Measurements from ENCODE around the gene CLMN. TPM values are rescaled to one million over a fixed set of nuclear protein-coding genes. Genes with fewer than 3 reads are reported as not detected.

Gene CLMN
- total RNA-seq, 5 donors from 2014 or later (not counting 1 experiment from before 2014, with no cell fraction given) = 0.68 to 2.2 (median 0.99) TPM

- H3K4me1 ChIP-seq (ENCODE audit: control insufficient read depth in 1 of 2, extremely low read depth in 1 of 2, insufficient read depth in 2 of 2, low read length in 2 of 2) = no peaks in the 10 kb centered on the region
- peaks cover 8 to 11% (median 11%) of the 10 kb centered on the region in 3 donors for H3K9me3 Mint-ChIP-seq
- H3K4me3 ChIP-seq (ENCODE audit: control insufficient read depth in 1 of 2, extremely low read depth in 1 of 2, low read length in 1 of 2) = no peak overlapping the region
- H3K4me3 Mint-ChIP-seq = no peak overlapping the region
- H3K9me3 ChIP-seq = no peaks in the 10 kb centered on the region
- POLR2A ChIA-PET = no interaction called here
- WGBS (ENCODE audit: insufficient coverage) = 90% methylated on average over 6 of the region's 8 CpGs
- H3K36me3 Mint-ChIP-seq = no peaks in the 10 kb centered on the region
- H3K36me3 ChIP-seq (ENCODE audit: control insufficient read depth in 2 of 2, extremely low read depth in 1 of 2, insufficient read depth in 1 of 2, low read length in 1 of 2) = no peaks in the 10 kb centered on the region
- no peak overlapping the region for H3K27ac Mint-ChIP-seq
- H3K27me3 ChIP-seq (replicated peaks in 1 of 2; ENCODE audit: control insufficient read depth in 2 of 2, extremely low read depth in 1 of 2, insufficient read depth in 2 of 2, low read length in 1 of 2) = peaks cover 0 to 30% of the 10 kb centered on the region in 2 experiments
- CTCF ChIA-PET = no interaction called here
- DNase-seq (no peak), ATAC-seq (replicated peaks in 1 of 4) (no peak)
- no peaks in the 10 kb centered on the region for H3K4me1 Mint-ChIP-seq
- no peak overlapping the region for H3K27ac ChIP-seq (ENCODE audit: low read length)
- H3K27me3 Mint-ChIP-seq = peaks cover 27 to 28% of the 10 kb centered on the region in 2 donors
Observed at GRCh38 chr14:95297832-95298231, 21.9 kb downstream of the CLMN start.

- no peaks in the 10 kb centered on the region for H3K4me1 ChIP-seq (ENCODE audit: control insufficient read depth in 1 of 2, extremely low read depth in 1 of 2, insufficient read depth in 2 of 2, low read length in 2 of 2)
- no peak overlapping the region for H3K27ac ChIP-seq (ENCODE audit: low read length)
- CTCF ChIA-PET = no interaction called here
- no peak for ATAC-seq (replicated peaks in 1 of 4)
- H3K9me3 Mint-ChIP-seq = peaks cover 8 to 11% (median 11%) of the 10 kb centered on the region in 3 donors
- no peaks in the 10 kb centered on the region for H3K36me3 Mint-ChIP-seq
- H3K27ac Mint-ChIP-seq = no peak overlapping the region
- peaks cover 29 to 31% of the 10 kb centered on the region in 2 donors for H3K27me3 Mint-ChIP-seq
- no peak for DNase-seq
- H3K4me3 ChIP-seq (ENCODE audit: control insufficient read depth in 1 of 2, extremely low read depth in 1 of 2, low read length in 1 of 2) = no peak overlapping the region
- H3K4me3 Mint-ChIP-seq = no peak overlapping the region
- no peaks in the 10 kb centered on the region for H3K36me3 ChIP-seq (ENCODE audit: control insufficient read depth in 2 of 2, extremely low read depth in 1 of 2, insufficient read depth in 1 of 2, low read length in 1 of 2)
- WGBS (ENCODE audit: insufficient coverage) = 100% methylated on average over 1 of the region's 5 CpGs
- peaks cover 0 to 34% of the 10 kb centered on the region in 2 experiments for H3K27me3 ChIP-seq (replicated peaks in 1 of 2; ENCODE audit: control insufficient read depth in 2 of 2, extremely low read depth in 1 of 2, insufficient read depth in 2 of 2, low read length in 1 of 2)
- POLR2A ChIA-PET = no interaction called here
- no peaks in the 10 kb centered on the region for H3K4me1 Mint-ChIP-seq
- no peaks in the 10 kb centered on the region for H3K9me3 ChIP-seq
Observed at GRCh38 chr14:95296966-95297365, 22.7 kb downstream of the CLMN start.

GRCh38 chr14:95295600-95296376 lies 23.9 kb downstream of the CLMN start:
- Mint-ChIP-seq H3K4me3 (no peak overlapping the region), H3K4me1 (peaks cover 0 to 1% (median 0%) of the 10 kb centered on the region in 3 donors), H3K9me3 (peaks cover 8 to 11% (median 11%) of the 10 kb centered on the region in 3 donors), H3K27ac (no peak overlapping the region), H3K36me3 (no peaks in the 10 kb centered on the region), H3K27me3 (peaks cover 29 to 32% of the 10 kb centered on the region in 2 donors)
- Histone ChIP-seq H3K4me3 (ENCODE audit: control insufficient read depth in 1 of 2, extremely low read depth in 1 of 2, low read length in 1 of 2) (no peak overlapping the region), H3K36me3 (ENCODE audit: control insufficient read depth in 2 of 2, extremely low read depth in 1 of 2, insufficient read depth in 1 of 2, low read length in 1 of 2) (no peaks in the 10 kb centered on the region), H3K27ac (ENCODE audit: low read length) (no peak overlapping the region), H3K9me3 (no peaks in the 10 kb centered on the region), H3K27me3 (replicated peaks in 1 of 2; ENCODE audit: control insufficient read depth in 2 of 2, extremely low read depth in 1 of 2, insufficient read depth in 2 of 2, low read length in 1 of 2) (peaks cover 0 to 41% of the 10 kb centered on the region in 2 experiments), H3K4me1 (ENCODE audit: control insufficient read depth in 1 of 2, extremely low read depth in 1 of 2, insufficient read depth in 2 of 2, low read length in 2 of 2) (no peaks in the 10 kb centered on the region)
- DNase-seq (no peak), ATAC-seq (replicated peaks in 1 of 4) (no peak)
- 83% methylated on average over 4 of the region's 6 CpGs for WGBS (ENCODE audit: insufficient coverage)
- CTCF ChIA-PET = no interaction called here
- POLR2A ChIA-PET = no interaction called here

- Histone ChIP-seq H3K9me3 (no peaks in the 10 kb centered on the region), H3K36me3 (ENCODE audit: control insufficient read depth in 2 of 2, extremely low read depth in 1 of 2, insufficient read depth in 1 of 2, low read length in 1 of 2) (no peaks in the 10 kb centered on the region), H3K27me3 (replicated peaks in 1 of 2; ENCODE audit: control insufficient read depth in 2 of 2, extremely low read depth in 1 of 2, insufficient read depth in 2 of 2, low read length in 1 of 2) (peaks cover 0 to 48% of the 10 kb centered on the region in 2 experiments), H3K4me3 (ENCODE audit: control insufficient read depth in 1 of 2, extremely low read depth in 1 of 2, low read length in 1 of 2) (no peak overlapping the region), H3K4me1 (ENCODE audit: control insufficient read depth in 1 of 2, extremely low read depth in 1 of 2, insufficient read depth in 2 of 2, low read length in 2 of 2) (no peaks in the 10 kb centered on the region), H3K27ac (ENCODE audit: low read length) (no peak overlapping the region)
- no peaks in the 10 kb centered on the region for H3K36me3 Mint-ChIP-seq
- ChIA-PET POLR2A (no interaction called here), CTCF (no interaction called here)
- DNase-seq (no peak), ATAC-seq (replicated peaks in 1 of 4) (no peak)
- H3K27me3 Mint-ChIP-seq = peaks cover 32 to 33% of the 10 kb centered on the region in 2 donors
- peaks cover 0 to 3% (median 0%) of the 10 kb centered on the region in 3 donors for H3K4me1 Mint-ChIP-seq
- WGBS (ENCODE audit: insufficient coverage) = 89% methylated on average over 9 of the region's 9 CpGs
- peaks cover 8 to 11% (median 11%) of the 10 kb centered on the region in 3 donors for H3K9me3 Mint-ChIP-seq
- no peak overlapping the region for H3K27ac Mint-ChIP-seq
- no peak overlapping the region for H3K4me3 Mint-ChIP-seq
Observed at GRCh38 chr14:95294834-95295599, 24.7 kb downstream of the CLMN start.

- Mint-ChIP-seq H3K9me3 (peaks cover 8 to 11% (median 11%) of the 10 kb centered on the region in 3 donors), H3K4me3 (no peak overlapping the region), H3K36me3 (no peaks in the 10 kb centered on the region), H3K27me3 (peaks cover 29% of the 10 kb centered on the region in 2 donors), H3K4me1 (peaks cover 0 to 3% (median 0%) of the 10 kb centered on the region in 3 donors), H3K27ac (no peak overlapping the region)
- Histone ChIP-seq H3K27ac (ENCODE audit: low read length) (no peak overlapping the region), H3K4me1 (ENCODE audit: control insufficient read depth in 1 of 2, extremely low read depth in 1 of 2, insufficient read depth in 2 of 2, low read length in 2 of 2) (no peaks in the 10 kb centered on the region), H3K27me3 (replicated peaks in 1 of 2; ENCODE audit: control insufficient read depth in 2 of 2, extremely low read depth in 1 of 2, insufficient read depth in 2 of 2, low read length in 1 of 2) (peaks cover 0 to 51% of the 10 kb centered on the region in 2 experiments), H3K36me3 (ENCODE audit: control insufficient read depth in 2 of 2, extremely low read depth in 1 of 2, insufficient read depth in 1 of 2, low read length in 1 of 2) (no peaks in the 10 kb centered on the region), H3K9me3 (no peaks in the 10 kb centered on the region), H3K4me3 (ENCODE audit: control insufficient read depth in 1 of 2, extremely low read depth in 1 of 2, low read length in 1 of 2) (no peak overlapping the region)
- CTCF ChIA-PET = no interaction called here
- 91% methylated on average over 1 of the region's 7 CpGs for WGBS (ENCODE audit: insufficient coverage)
- DNase-seq = no peak
- ATAC-seq (replicated peaks in 1 of 4) = no peak
- POLR2A ChIA-PET = no interaction called here
Observed at GRCh38 chr14:95294320-95294719, 25.4 kb downstream of the CLMN start.

- ChIA-PET CTCF (no interaction called here), POLR2A (no interaction called here)
Observed at GRCh38 chr14:95293449-95293848, 26.3 kb downstream of the CLMN start.

More at GRCh38 chr14:95293449-95293848, 26.3 kb downstream of the CLMN start:
- no CpG with 5 or more reads among the region's 5 CpGs for WGBS (ENCODE audit: insufficient coverage)
- Histone ChIP-seq H3K27ac (ENCODE audit: low read length) (no peak overlapping the region), H3K4me3 (ENCODE audit: control insufficient read depth in 1 of 2, extremely low read depth in 1 of 2, low read length in 1 of 2) (no peak overlapping the region), H3K27me3 (replicated peaks in 1 of 2; ENCODE audit: control insufficient read depth in 2 of 2, extremely low read depth in 1 of 2, insufficient read depth in 2 of 2, low read length in 1 of 2) (peaks cover 0 to 51% of the 10 kb centered on the region in 2 experiments), H3K36me3 (ENCODE audit: control insufficient read depth in 2 of 2, extremely low read depth in 1 of 2, insufficient read depth in 1 of 2, low read length in 1 of 2) (no peaks in the 10 kb centered on the region), H3K9me3 (no peaks in the 10 kb centered on the region), H3K4me1 (ENCODE audit: control insufficient read depth in 1 of 2, extremely low read depth in 1 of 2, insufficient read depth in 2 of 2, low read length in 2 of 2) (no peaks in the 10 kb centered on the region)
- H3K4me3 Mint-ChIP-seq = no peak overlapping the region
- peaks cover 32 to 35% of the 10 kb centered on the region in 2 donors for H3K27me3 Mint-ChIP-seq
- ATAC-seq (replicated peaks in 1 of 4) = no peak
- H3K4me1 Mint-ChIP-seq = peaks cover 0 to 3% (median 0%) of the 10 kb centered on the region in 3 donors
- DNase-seq = no peak
- H3K27ac Mint-ChIP-seq = no peak overlapping the region
- peaks cover 8 to 13% (median 11%) of the 10 kb centered on the region in 3 donors for H3K9me3 Mint-ChIP-seq
- H3K36me3 Mint-ChIP-seq = no peaks in the 10 kb centered on the region

All from T-cell (primary cell).